CMK (cell line): ENCODE results near the gene CD34.
"Not testable (repeated sequence)": the region's sequence is repeated elsewhere in the genome, so short reads cannot be mapped to it uniquely, and the experiment has no call there.

Experiments
- DNase-seq: peaks from one replicate; pipeline ENCODE4 v3.0.0-alpha.2; 2010; ENCODE audit warnings: low read depth

The CD34 gene

DNA sequence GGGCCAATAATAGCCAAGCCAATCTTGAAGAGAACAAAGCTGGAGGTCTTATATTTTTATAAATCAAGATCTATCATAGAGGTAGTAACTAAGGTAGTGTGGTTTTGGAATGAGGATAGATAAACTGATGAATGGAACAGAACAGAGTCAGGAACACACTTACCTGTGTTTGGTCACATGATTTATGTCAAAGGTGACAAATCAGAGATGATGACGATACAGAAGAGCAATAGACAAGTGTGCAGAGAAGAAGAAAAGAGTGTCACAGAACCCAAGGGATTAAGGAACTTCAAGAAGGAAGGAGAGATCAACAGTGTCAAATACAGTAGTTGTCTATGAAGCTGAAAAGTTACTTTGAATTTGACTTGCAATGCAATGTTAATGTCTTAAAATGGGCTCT, 16.1 kb upstream of the CD34 start:
- no peak for DNase-seq

DNA sequence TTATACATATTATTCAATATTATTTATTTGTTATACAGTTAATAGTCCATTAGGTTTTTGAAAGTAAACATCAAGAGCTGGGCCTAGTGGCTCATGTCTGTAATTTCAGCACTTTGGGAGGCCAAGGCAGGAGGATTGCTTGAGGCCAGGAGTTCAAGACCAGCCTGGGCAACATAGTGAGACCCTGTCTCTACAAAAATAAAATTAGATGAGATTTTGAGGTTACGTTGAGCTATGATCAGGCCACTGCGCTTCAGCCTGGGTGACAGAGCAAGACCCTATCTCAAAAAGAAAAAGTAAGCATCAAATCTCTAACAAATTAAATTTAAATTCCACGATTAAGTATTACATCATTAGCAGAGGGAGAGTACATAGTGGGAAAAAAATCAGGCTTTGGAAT, 15.0 kb upstream of the CD34 start:
- DNase-seq: not testable (repeated sequence)

DNA sequence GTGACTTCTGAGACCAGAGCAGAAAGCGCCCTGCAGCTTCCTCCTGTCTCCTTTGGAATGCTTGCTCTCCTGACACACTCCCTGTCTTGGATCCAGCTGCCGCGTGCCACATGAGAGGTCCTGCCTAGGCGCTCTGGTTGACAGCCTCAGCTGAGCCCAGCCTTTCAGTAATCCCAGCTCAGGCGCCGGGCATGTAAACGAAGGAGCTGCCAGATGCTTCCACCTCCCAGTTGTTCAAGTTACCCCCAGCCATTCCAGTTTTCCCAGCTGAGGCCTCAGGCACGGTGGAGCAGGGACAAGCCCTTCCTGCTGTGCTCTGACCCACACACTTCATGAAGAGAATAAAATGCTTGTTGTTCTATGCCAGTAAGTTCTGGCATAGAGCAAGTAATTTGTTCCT, 14.3 kb upstream of the CD34 start:
- no peak for DNase-seq

DNA sequence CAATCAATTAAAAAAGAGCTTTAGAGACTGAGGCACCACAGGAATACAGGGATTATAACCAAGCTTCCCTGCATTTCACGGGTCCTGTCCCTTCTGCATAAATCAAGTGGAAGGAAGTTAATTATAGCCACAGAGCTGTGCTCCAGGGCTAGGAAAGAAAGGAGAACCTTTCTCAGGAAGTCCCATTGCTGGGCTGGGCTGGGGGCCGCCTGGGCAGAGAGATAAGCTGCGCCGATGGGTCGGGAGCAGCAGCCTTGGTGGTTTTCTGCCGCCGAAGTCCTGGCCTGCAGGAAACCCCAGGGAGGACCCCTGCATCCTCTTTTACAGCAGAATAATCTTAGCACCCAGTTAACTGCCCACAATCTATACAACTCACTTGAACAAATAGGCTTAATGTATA, 12.6 kb upstream of the CD34 start:
- peak; percentile 83 for DNase-seq

DNA sequence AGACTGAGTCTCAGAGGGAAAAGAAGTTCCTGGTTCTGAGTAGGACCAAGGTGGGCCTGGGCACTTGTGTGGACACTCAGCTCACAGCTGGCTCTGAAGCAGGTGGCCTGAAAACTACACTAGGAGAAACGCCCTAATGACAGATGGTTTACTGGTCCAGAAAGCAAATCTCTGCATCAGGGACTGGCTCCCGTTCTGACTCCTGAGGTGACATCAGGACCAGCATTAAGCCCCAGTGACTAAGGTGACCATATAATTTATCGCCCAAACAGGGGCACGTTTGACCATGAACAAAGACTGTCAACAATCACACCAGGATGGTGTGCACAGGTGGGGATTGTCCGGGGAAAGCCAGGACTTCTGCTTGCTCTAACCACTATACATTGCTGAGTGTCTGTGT, 12.2 kb upstream of the CD34 start:
- DNase-seq: no peak

DNA sequence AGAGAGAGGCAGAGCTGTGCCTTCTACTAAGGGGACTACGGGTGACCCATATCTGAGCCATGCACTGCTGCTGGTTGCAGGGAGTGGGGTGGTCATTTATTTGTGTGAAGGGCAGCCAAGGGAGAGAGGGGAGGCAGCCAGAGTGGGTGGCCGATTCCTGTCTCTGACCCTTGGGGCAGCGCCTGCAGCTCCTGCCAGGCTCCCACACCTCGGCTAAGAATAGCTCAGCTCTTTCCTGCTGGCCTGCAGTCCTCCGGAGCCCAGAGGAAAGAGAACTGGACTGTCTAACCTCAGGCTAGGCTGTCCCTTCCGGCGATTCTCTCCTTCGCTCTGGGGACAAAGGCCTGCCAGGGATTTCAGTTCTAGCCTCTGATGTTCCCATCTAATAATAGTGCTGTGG, 11.6 kb upstream of the CD34 start:
- DNase-seq: no peak

DNA sequence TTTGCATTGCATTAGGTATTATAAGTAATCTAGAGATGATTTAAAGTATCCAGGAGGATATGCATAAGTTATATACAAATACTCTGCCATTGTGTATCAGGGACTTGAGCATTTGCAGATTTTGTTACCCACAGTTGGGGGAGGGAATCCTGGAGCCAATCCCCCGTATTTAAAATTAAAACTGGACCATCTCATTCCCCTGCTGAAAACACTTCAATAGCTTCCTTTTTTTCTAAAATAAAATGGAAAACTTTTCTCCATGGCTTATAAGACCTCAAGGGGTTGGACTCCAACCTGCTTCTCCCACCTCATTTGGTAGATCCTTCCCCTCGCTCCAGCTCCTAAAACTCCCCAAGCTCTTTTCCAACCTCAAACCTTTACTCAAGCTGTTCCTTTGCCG, 10.4 kb upstream of the CD34 start:
- DNase-seq: no peak

DNA sequence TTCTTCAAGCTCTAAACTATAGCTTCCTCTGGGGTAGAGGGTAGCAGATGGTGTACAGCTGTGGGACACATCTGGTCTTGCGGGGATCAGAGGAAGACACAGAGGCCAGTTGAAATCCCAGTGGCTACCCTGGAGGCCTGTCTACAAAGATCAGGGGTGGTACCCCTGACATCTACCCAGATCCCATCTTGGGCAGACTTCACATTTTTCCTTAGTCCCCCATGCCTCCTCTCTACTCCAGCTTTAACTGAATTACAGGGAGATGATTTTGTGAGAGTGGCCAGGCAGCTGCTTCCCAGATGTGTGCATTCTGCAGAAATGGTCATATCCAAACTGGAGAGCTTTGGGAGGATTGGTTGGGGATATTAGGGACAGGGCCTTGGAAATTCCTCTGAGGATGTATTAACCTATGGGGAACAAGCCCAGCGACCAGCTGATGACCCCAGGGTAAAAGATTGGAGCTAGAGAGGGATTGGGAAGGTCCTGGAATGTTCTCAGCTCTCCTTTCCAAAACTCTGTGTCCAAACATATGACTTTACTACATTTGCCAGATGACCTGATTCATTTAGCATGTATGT, 9.6 kb upstream of the CD34 start:
- DNase-seq: no peak

DNA sequence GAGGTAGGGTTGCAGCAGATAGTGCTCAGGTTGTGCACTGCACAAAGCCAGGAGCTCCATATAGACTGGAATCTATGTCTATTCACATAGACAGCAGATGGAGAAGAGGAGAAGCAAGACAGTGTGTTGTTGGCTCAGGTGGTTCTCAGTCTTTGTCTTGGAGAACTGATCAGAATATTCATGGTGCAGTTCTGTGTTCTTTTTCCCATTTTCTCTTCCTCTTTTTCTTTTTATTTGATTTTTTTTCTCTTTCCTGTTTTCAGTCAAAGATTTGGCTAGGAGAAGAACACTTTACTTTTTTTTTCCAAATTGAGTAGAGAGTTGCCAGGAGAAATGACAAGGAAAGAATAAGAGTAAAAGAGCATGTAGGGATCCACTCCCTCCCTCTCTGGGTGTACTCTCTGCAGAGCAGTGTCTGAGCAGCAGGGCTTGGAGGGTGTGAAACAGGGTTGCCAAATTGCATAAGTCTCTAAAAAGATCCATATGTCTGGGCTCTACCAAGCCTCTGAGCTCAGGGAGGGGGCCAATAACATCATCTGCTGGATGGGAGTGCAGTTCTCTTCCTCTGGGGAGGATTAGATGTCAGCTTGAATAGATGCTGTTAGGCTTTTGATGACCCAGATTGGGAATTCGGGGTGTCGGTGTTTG, 8.7 kb upstream of the CD34 start:
- DNase-seq: no peak

DNA sequence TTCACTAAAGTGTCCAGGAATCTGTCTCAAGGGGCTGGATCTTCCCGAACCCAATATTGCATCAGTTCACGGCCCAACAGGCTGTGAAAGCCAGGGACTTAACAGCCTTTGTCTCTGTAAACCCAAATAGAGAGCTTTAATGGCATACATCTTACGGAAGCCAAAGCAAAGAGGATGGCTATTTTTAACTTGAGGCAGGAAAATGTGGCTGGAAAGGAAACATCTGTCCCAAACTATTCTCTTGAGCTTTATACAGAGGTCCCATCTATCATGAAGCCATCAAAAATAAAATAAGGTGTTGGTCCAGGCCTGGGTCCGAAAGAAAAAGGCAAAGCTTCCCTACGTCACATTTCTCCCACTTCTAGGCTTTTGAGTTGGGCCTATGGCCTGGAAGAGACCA, 7.7 kb upstream of the CD34 start:
- DNase-seq: no peak

DNA sequence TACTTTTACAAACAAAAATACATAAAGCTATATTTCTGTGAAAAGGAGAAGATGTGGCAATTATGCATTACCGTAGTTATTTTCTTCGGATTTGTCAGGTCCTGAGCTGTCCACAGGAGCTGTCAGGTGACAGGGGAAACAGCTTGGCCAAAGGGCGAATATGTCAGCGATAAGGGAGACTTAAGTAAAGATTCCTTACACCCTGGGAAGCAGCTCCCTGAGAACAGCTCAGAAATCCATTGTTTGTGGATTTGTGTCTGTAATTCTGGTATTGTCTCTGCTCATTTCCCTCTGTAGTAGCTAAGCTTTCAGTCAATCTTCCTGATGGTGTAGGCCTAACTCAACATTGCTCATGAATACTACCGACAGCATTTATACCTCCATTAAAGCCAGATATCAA, 7.1 kb upstream of the CD34 start:
- no peak for DNase-seq

DNA sequence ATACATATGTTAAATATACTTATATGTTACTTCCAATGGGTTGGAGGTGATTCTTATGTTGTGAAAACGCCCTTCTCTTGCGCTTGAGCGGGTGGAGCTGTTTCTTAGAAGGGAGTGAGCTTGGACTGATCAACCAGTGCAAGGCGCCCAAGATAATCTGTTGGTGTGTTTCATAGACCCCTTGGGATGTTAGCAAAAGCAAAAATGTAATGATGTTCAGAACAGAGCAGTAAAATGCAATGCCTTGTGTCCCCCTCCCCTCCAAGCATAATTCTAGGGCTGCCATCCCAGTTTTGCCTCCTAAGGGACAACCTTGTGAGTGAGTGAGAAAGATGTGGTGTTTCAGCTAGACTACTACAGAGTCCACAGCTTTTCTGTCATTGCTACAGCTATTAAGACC, 6.2 kb upstream of the CD34 start:
- no peak for DNase-seq

DNA sequence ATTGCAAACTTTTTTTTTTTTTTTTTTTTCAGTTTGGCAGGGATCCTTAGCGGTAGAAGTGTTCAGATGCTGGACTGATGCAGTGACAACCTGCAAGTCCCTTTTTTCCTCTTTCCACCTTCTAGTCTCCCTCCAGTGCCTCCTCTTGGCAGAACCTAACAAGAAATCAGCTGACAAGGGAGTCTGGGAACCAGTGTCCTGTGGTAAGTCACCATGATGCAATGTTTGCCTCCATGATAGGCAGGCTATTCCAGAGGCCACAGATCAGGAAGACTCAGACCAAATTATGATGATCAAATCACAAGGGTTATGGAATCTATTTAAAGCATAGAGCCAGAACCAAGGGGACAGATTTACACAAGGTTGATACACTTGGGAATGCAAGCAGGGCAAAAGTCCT, 3.0 kb upstream of the CD34 start:
- no peak for DNase-seq

DNA sequence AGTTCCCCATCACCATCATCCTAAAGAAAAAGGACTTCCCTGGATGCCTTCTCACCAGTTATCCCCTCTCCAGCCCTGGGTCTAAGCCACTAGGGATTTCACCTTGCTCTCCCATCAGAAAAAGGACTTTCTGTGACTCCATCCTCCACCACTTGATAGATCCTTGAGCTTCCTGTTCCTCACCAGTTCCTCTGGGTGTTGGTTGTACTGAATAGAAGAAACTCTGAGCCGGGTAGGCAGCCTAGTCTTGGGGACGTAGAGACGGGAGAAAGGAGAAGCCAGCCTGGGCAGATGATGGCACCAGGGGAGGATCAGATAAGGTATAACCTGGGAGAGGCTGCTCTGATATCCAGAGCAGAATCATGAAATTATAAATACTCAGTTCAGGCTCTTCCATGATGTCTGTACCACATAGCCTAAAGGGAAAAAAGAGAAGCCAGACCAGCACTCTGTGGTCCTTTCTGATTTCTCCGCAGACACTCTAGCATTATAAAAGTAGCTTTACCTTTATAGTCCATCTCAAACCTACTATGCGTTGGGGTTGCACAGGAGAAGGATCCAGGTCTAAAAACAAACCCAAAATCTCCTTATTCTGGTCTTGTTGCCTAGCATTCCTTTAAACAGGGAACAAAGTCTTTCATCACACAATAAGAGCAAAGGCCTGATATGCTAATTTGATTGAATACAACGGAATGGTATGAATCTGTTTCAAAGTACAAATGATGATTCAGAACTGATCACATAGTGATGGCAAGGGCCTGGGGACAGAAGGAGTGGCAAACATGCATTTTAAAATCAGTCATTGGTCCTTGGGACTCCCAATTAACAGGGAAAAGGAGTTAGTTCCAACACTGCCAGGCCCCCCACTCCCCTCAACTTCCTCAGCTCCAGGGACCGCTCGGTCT, 1.2 kb upstream of the CD34 start:
- DNase-seq: no peak

DNA sequence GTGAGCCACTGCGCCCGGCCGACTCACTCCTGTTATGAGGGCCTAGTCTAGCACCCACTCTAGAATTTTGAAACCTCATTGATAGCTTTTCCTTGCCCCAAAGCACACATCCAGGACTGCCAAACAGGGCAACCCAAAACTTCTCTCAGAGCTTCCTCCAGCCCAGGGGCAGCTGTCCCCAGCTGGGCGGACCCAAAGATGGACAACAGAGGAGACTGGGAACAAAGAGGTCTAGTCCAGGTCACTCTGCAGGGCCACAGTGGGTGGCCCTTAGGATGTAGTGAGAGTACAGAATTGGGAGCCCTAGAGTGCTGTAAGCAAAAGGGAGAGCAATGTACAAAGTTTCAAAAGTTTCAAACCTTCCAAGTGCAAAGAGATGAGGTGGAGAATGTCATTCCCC, 1.2 kb downstream of the CD34 start:
- no peak for DNase-seq

DNA sequence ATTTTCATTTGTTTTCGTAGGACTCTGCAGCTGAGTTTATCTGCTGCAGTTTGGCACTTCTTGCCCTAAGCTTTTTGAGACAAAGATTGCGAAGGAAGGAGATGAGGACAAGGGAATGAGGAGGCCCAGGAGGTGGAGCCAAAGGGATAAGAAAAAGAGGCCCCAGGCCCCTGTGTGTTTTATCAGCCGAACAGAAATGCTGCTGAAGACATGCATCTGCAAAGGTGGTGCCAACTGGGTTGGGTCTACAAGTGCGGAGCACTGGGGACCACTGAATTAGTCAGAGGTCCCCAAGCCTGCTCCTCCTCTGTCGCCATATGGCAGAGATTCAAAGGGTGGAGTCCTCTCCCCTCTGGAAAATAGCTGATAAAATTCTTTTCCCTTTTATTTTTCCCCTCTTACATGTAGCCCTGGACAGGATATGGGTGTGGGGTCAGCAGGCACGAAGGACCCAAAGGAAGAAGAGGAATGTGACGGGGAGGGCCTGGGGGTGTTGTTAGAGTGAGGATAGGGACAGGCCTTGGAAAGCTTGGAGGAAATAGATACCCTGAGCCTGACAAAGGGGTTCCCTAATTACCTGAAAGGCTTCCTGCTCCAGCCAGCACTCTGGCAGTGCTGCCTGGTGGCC, 2.7 kb downstream of the CD34 start:
- DNase-seq: no peak

DNA sequence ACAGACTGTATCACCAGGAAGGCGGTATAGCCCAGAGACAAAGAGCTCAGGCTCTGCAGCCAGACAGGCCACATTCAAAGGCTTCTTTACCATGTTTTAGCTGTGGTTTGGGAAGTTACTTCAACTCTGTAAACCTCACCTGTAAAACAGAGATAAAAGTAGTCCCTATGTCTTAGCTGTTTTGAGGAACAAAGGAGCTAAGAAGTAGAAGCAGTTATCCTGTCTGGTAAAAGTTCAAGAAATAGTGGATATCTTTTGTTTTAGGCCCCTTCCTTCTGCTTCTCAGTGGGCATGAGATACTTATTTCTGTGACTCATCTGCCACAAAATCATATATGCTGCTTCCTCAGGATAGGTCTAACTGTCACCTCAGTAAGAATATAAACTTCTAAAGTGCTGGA, 6.5 kb downstream of the CD34 start:
- no peak for DNase-seq

DNA sequence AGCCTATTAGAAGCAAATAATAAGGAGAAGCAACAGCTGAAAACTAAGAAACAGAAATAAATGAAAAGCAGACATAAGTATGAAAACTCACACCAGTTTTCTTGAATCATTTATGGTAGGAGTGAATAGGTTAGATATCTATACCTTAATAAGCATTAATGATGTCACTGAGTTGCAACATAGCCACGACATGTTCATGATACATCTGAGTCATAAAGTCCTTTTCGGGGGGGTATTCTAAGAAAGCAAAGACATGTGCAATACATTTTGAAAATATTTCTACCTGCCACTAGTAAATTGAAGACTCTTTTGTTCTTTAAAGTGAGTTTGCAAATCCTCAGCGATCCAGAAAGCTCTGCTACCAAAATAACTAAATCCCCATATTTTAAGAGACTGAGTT, 7.2 kb downstream of the CD34 start:
- no peak for DNase-seq

DNA sequence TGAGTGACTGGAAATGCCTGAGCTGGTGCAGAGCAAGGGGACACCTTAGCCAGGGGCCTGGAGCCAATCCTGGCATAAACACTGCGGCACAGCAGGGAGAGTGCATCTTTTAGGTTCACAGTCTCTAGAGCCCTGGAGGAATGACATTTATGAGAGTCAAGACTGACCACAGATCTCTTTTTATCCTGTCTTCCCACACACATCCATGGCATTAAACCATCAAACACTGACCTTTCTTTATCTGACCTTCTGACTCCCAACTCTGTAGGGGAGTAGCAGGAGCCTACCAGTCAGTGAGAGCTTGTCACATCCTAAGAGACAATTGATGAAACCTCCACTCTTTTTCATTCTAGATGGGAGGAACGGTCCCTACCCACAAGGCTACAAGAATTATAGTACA, 7.9 kb downstream of the CD34 start:
- DNase-seq: no peak

DNA sequence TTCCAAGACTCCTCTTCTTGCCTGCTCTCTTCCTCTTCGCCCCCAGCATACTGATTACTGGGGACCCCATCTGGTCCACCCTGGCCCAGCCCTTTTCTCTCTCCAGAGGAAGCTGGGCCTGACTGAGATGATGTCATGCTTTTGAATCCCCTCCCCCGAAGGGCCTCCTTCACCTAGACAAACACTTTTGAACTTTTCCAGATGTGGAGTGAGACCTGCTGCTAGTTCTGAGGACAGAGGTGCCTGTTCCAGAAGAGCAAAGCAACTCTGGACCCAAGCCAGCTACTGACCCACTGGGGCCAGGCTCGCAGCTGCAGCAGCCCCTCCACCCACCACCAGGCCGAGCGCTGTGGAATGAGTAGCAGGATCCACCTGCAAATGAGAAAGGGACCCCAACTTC, 8.4 kb downstream of the CD34 start:
- no peak for DNase-seq

DNA sequence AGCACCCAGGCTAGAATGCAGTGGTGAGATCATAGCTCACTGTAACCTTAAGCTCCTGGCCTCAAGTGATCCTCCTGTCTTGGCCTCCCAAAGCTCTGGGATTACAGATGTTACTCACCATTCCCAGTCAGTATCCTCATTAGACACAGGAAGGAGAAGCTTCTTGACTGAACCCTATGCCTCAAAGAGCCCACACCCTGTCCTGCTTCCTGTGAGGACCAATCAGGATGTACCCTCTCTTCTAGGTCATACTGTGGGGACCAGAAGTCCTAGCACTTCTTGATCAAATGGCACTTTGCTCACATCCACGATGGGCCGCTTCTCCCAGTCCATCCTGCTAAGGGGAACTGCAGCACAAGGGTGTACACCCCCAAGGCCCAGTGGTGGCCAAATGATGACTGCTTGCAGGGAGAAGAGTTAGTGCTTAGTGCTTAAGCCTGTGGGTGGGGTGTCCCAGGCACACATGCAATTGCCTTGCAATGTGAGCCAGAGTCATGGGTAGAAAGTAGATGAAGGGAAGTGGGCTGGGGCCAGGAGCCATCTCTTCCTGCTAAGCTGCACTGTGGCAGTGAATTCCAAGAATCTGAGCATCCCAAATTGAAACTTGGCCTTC, 9.8 kb downstream of the CD34 start:
- no peak for DNase-seq

DNA sequence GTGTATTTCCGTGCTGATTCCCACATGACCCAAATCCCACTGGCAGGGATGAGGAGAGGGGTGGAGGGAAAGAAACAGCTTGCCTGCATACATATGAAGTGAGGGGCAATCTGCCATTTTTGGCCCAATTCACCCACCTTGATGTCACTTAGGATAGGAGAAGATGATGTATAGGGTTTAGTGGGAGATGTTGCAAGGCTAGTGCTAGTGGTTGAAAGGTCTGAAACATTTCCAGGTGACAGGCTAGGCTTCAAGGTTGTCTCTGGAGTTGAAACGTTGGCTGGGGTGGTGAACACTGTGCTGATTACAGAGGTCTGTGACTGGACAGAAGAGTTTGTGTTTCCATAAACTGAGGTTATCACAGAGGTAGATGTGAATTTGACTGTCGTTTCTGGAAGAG, 12.1 kb downstream of the CD34 start:
- no peak for DNase-seq

DNA sequence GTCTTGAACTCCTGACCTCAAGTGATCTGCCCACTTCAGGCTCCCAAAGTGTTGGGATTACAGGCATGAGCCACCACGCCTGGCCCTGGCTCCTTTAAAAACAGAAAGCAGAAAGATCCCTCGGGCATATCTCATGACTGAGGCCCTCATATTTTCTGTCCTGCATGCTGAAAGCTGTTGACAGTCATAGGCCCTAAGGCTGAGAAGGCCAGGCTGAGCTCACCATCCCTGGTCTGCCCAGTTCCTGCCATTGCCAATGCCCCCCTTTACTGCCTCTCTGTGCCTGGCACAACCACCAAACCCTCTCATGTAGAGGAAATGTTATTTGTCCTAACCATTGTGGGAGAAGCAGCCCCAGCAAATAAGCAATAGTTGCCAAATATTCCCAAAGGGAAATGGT, 12.7 kb downstream of the CD34 start:
- DNase-seq: no peak
